ENCODE measurements around the gene FOXP3.

Gene FOXP3

DNA sequence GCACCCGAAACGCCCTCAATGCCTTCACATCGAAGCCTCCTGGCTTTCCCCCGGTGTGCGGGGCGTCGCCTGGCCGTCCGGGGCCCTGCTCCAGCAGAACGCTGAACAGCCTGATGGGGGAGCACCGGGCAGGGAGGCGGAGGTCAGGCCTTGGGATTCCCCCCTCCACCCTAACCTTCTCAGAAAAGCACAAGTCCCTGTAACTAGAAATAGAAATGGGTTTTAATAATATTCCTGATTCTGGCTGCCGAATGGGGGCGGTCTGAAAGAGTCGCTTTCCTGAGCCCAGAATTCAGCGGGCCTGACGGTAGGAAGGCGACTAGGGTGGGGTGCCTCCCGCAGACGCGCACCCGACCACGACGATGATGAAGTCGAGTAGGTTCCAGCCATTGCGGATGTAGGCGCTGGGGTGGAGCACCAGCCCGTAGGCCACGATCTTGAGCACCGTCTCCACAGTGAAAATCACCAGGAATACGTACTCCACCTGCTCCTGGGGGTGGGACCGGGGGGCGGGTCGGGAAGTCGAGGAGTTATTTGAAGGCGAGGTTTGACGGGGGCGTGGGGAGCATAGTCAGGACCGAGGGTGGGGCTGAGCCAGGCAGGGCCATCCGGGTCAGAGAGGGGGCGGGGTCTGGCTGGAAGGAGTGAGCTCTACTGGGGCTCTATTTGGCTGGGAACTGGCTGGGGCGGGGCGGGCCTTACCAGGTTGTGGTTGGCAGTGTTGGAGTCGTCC lies 33.8 kb downstream of the FOXP3 start:
- Mint-ChIP-seq H3K4me1 (ENCODE audit: low read depth) (peaks cover 18% of the 10 kb centered on the region), H3K27me3 (ENCODE audit: low read depth) (no peaks in the 10 kb centered on the region), H3K4me3 (peak overlapping the region; percentile 78), H3K27ac (peak overlapping the region; percentile 92), H3K36me3 (ENCODE audit: low read depth) (no peaks in the 10 kb centered on the region), H3K9me3 (no peaks in the 10 kb centered on the region)

DNA sequence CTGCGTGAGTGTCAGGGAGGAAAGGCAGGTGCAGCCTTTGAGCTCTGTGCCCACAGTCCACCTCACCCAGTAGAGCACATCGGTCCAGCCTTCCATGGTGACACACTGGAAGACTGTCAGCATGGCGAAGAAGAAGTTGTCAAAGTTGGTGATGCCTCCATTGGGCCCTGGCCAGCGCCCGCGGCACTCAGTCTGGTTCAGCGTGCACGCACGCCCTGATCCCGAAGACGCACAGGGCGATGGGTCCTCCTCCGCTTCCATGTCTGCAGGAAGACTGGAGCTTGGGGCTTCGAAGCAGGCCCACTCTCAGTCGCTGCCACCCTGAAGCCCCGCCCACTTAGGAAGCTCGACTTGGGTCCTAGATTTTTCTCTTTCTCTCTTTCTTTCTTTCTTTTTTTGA lies 36.3 kb downstream of the FOXP3 start:
- no peaks in the 10 kb centered on the region for H3K9me3 Mint-ChIP-seq
- H3K36me3 Mint-ChIP-seq (ENCODE audit: low read depth) = no peaks in the 10 kb centered on the region
- H3K27me3 Mint-ChIP-seq (ENCODE audit: low read depth) = no peaks in the 10 kb centered on the region
- H3K27ac Mint-ChIP-seq = peak overlapping the region; percentile 26
- H3K4me3 Mint-ChIP-seq = no peak overlapping the region
- peaks cover 16% of the 10 kb centered on the region for H3K4me1 Mint-ChIP-seq (ENCODE audit: low read depth)

DNA sequence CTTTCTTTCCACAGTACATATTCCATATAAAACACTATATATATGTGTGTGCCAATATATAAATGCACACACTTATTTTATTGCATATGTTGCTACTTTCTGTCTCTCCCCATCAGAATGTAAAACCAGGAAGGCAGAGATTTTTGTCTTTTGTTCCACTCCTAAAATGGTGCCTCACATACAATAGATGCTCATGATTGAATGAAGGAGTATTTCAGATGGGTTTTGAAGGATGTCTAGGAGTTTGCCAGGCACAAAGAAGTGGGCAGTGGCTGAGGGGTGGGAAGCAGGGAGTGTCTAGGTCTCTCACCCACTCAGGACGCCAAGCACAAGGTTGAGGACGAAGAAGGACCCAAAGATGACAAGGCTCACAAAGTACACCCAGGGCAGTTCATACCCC lies 36.8 kb downstream of the FOXP3 start:
- no peaks in the 10 kb centered on the region for H3K36me3 Mint-ChIP-seq (ENCODE audit: low read depth)
- no peaks in the 10 kb centered on the region for H3K9me3 Mint-ChIP-seq
- H3K4me1 Mint-ChIP-seq (ENCODE audit: low read depth) = peaks cover 14% of the 10 kb centered on the region
- H3K4me3 Mint-ChIP-seq = no peak overlapping the region
- no peaks in the 10 kb centered on the region for H3K27me3 Mint-ChIP-seq (ENCODE audit: low read depth)
- peak overlapping the region; percentile 26 for H3K27ac Mint-ChIP-seq

DNA sequence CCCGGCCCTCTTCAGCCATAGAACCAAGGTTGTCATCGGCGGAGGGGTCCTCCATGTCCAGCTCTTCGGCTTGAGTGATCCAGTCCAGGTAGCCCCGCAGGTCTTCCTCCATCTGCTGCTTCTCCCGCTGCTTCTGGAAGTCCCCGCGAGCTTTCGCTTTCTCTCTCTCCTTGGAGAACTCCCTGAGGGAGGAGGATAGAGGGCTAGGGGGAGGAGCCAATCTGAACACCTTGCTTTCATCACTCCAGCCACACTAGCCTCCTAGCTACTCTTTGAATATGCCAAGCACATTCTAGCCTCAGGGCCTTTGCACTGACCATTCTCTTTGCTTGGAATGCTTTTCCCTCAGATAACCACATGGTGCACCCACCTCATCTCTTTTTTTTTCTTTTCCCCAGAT lies 37.6 kb downstream of the FOXP3 start:
- no peaks in the 10 kb centered on the region for H3K27me3 Mint-ChIP-seq (ENCODE audit: low read depth)
- peaks cover 13% of the 10 kb centered on the region for H3K4me1 Mint-ChIP-seq (ENCODE audit: low read depth)
- H3K4me3 Mint-ChIP-seq = no peak overlapping the region
- H3K36me3 Mint-ChIP-seq (ENCODE audit: low read depth) = no peaks in the 10 kb centered on the region
- no peaks in the 10 kb centered on the region for H3K9me3 Mint-ChIP-seq
- no peak overlapping the region for H3K27ac Mint-ChIP-seq

DNA sequence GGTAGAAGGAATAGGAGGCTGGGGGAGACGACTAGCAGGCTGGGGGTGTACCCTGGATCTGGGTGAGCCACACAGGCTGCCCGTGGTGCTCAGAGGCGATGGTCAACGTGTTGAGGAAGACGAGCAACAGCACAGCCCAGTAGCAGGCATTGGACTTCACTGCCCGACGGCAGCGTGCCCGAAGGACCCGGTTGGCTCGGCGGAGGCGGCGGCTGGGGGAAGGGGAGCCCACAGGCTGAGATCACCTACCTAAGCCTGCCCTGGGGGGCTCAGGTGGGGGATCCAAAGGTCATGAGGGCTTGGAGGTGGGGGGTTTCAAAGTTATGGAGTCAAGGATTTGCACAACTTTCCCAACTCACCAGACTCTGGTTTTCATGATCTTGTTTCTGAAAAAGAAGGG lies 38.7 kb downstream of the FOXP3 start:
- H3K36me3 Mint-ChIP-seq (ENCODE audit: low read depth) = no peaks in the 10 kb centered on the region
- no peak overlapping the region for H3K4me3 Mint-ChIP-seq
- H3K27ac Mint-ChIP-seq = no peak overlapping the region
- H3K27me3 Mint-ChIP-seq (ENCODE audit: low read depth) = no peaks in the 10 kb centered on the region
- no peaks in the 10 kb centered on the region for H3K9me3 Mint-ChIP-seq
- peaks cover 5% of the 10 kb centered on the region for H3K4me1 Mint-ChIP-seq (ENCODE audit: low read depth)

DNA sequence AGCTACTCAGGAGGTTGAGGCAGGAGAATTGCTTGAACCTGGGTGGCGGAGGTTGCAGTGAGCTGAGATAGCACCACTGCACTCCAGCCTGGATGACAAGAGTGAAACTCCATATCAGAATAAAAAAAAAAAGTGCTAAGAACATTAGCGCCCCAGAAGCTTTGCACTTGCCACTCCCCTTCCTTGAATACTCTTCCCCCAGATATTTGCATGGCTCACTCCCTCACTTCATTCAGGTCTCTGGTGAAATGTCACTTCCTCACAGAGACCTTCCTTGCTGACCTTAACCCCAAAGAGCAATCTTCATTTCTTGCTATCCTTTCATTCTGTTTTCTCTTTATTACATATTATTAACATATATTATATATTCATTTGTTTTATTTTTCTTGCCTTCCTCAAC lies 42.6 kb downstream of the FOXP3 start:
- H3K36me3 Mint-ChIP-seq (ENCODE audit: low read depth) = no peaks in the 10 kb centered on the region
- no peaks in the 10 kb centered on the region for H3K27me3 Mint-ChIP-seq (ENCODE audit: low read depth)
- no peak overlapping the region for H3K4me3 Mint-ChIP-seq
- H3K9me3 Mint-ChIP-seq = no peaks in the 10 kb centered on the region
- no peak overlapping the region for H3K27ac Mint-ChIP-seq
- peaks cover 1% of the 10 kb centered on the region for H3K4me1 Mint-ChIP-seq (ENCODE audit: low read depth)

DNA sequence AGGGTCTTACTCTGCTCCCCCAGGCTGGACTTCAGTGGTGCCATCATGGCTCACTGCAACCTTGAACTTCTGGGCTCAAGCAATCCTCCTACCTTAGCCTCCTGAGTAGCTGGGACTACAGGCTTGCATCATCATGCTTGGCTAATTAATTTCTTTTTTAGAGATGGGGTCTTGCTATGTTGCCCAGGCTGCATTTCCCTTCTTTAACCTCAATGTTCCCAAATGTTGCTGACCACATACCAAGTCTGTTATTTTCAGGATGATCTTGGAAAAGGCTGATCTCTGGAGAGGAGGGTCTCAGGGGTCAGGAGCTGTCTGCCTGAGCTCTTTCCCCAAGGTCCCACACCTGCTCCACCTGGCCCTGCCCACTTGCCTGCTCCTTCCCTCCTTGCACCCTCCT lies 44.4 kb downstream of the FOXP3 start:
- peaks cover 1% of the 10 kb centered on the region for H3K4me1 Mint-ChIP-seq (ENCODE audit: low read depth)
- no peaks in the 10 kb centered on the region for H3K36me3 Mint-ChIP-seq (ENCODE audit: low read depth)
- H3K9me3 Mint-ChIP-seq = no peaks in the 10 kb centered on the region
- no peaks in the 10 kb centered on the region for H3K27me3 Mint-ChIP-seq (ENCODE audit: low read depth)
- no peak overlapping the region for H3K4me3 Mint-ChIP-seq
- no peak overlapping the region for H3K27ac Mint-ChIP-seq

DNA sequence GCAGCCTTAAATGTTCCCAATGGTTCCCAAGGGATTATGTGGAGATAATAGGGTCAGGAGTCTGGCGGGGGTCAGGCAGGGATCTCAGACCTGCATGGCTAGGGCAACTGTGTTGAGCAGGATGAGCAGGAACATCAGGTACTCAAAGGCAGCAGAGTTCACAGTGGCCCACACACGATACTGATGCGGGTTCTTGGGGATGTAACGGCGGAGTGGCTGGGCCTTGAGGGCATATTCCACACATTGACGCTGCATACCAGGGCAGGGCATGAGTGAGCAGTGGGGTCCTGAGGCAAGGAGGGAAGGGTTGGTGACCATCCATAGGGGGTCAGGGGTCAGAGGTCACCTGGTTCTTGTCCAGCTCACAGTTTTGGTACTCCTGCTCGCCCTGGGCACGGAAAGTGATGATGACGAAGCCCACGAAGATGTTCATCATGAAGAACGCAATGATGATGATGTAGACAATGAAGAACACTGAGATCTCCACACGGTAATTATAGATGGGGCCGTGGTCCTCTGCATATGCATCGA lies 49.4 kb downstream of the FOXP3 start:
- Mint-ChIP-seq H3K4me3 (no peak overlapping the region), H3K9me3 (no peaks in the 10 kb centered on the region), H3K27ac (no peak overlapping the region), H3K4me1 (ENCODE audit: low read depth) (no peaks in the 10 kb centered on the region), H3K27me3 (ENCODE audit: low read depth) (no peaks in the 10 kb centered on the region), H3K36me3 (ENCODE audit: low read depth) (no peaks in the 10 kb centered on the region)

DNA sequence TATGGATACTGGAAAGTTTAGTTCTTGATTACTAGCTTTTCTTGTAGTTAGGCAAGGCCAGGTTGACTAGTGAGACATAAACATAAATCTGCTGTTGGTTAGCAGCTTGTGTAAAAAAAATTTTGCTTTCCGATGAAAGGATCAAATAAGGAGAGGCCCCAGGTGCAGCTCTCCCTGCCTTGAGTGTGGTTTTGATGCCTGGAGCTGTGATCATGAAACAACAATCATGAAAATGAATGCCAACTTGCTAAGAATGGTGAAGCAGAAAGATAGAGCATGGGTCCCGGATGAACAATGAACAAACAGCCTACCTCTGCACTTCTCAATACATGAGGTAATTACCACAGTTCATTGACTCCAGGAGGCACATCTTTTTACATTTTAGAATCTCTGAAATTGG lies 50.1 kb downstream of the FOXP3 start:
- Mint-ChIP-seq H3K4me3 (no peak overlapping the region), H3K4me1 (ENCODE audit: low read depth) (no peaks in the 10 kb centered on the region), H3K27me3 (ENCODE audit: low read depth) (no peaks in the 10 kb centered on the region), H3K9me3 (no peaks in the 10 kb centered on the region), H3K36me3 (ENCODE audit: low read depth) (no peaks in the 10 kb centered on the region), H3K27ac (no peak overlapping the region)

DNA sequence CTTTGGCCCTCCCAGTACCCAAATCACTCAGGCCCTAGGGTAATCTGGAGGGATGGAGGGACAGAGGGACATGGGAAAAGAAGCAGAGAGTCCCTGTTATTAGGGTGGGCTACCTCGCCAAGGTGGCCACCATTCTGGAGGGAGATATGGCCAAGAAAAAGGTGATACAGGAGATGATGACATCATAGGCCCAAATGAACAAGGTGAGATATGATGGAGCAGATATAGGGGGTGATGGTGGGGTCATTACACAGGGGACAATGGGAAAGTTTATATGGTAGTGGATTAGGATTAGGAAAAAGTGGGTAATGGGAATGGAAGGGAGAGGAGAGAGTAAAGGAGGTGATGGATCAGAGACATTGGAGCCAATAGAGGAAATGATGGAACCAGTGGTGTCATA lies 51.6 kb downstream of the FOXP3 start:
- Mint-ChIP-seq H3K4me3 (no peak overlapping the region), H3K27ac (no peak overlapping the region), H3K27me3 (ENCODE audit: low read depth) (no peaks in the 10 kb centered on the region), H3K4me1 (ENCODE audit: low read depth) (no peaks in the 10 kb centered on the region), H3K9me3 (no peaks in the 10 kb centered on the region), H3K36me3 (ENCODE audit: low read depth) (no peaks in the 10 kb centered on the region)

DNA sequence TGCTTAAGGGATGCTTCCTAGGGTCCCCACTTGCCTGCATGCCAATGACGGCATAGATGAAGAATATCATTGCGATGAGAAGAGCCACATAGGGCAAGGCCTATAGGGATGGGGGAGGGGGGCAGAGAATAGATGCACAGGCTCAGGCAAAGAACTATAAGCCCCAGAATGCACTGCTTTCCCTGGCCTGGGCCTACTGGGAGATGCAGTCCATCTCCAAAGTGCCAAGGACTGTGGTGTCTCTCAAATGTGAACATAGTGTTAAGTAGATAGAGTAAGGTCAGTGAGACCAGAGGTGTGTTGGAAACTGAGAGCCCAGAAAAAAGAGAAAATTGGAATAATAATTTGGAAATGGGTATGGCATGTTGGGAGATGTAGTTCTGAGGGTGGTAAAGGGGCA lies 52.3 kb downstream of the FOXP3 start:
- H3K4me3 Mint-ChIP-seq = no peak overlapping the region

DNA sequence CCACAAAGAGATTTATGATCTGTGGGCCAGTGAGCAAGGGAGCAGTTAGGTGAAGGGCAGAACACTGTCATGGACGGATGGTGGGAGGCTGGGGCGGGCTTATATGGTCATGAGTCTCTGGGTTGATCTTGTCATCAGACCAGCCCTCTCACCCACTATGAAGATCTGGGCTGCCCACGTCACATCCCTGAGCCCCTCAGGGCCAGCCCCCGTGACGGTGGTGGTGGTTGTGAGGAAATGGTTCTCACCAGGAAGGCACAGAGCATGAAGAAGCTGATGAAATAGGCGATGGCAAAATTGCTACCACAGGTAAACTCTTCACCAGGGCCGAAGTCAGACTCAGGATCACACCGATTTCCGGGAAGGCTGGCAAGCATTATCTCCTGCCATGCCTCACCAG lies 53.4 kb downstream of the FOXP3 start:
- no peaks in the 10 kb centered on the region for H3K27me3 Mint-ChIP-seq (ENCODE audit: low read depth)
- H3K4me1 Mint-ChIP-seq (ENCODE audit: low read depth) = no peaks in the 10 kb centered on the region
- no peaks in the 10 kb centered on the region for H3K9me3 Mint-ChIP-seq
- H3K27ac Mint-ChIP-seq = no peak overlapping the region
- no peaks in the 10 kb centered on the region for H3K36me3 Mint-ChIP-seq (ENCODE audit: low read depth)
- H3K4me3 Mint-ChIP-seq = no peak overlapping the region

More for the DNA sequence above, 52.3 kb downstream of the FOXP3 start:
- H3K4me1 Mint-ChIP-seq (ENCODE audit: low read depth) = no peaks in the 10 kb centered on the region
- H3K36me3 Mint-ChIP-seq (ENCODE audit: low read depth) = no peaks in the 10 kb centered on the region
- no peaks in the 10 kb centered on the region for H3K9me3 Mint-ChIP-seq
- no peak overlapping the region for H3K27ac Mint-ChIP-seq
- H3K27me3 Mint-ChIP-seq (ENCODE audit: low read depth) = no peaks in the 10 kb centered on the region

DNA sequence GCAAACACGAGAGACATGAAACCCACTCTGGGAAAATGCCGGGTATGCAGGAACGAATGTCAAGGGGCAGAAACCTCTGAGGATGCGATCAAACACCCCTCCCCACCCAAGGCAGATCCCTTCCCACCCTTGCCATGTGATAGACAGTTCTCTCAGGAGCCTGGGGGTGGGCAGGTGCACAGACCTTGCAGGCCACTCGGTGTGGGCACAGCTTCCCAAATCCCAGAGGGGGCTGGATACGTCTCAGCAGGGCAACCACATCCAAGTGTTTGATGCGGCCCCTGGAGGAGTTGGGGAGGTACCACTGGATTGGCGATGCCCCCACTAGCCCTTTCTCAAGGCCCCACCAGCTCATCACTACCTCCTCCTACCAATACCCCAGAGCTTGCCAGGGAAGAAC lies 54.1 kb downstream of the FOXP3 start:
- Mint-ChIP-seq H3K27ac (no peak overlapping the region), H3K36me3 (ENCODE audit: low read depth) (no peaks in the 10 kb centered on the region)

DNA sequence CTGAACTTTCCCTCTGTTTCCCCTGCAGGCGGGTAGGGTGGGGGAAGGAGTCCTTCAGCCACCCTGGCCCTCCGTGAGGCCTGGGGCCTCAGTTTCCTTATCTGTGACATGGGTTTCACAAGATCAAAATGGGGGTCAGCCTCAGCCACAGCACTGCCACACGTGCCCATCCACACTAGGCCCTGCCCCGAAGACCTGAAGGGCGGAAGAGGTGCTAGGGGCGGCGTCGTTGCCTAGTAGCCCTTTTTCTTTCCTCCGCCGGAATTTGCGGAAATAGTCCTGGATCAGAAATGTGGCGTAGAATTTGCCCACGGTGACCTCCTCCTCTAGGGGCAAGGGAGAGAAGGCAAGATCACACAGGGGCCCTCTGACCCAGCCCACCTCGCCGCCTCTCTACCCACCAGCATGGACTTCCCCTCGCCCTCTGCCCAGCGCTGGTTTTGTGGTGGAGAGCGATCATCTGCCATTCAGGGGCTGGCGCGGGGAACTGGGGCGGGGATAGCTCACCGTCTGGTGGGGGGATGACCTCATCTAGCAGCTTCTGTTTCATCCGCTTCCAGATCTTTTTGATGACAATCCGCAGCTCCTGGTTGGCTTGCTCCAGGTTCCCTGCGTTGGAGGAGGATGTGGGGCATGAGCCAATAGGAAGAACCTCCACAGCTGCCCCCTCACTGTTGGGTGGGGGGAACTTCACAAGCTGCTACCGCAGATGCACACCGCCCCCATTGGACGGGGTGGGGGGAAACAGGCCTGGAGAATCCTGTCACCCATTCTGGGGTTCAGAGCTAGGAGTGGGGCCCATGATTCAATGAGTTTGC lies 54.9 kb downstream of the FOXP3 start:
- Mint-ChIP-seq H3K27ac (no peak overlapping the region), H3K36me3 (ENCODE audit: low read depth) (no peaks in the 10 kb centered on the region), H3K9me3 (no peaks in the 10 kb centered on the region), H3K27me3 (ENCODE audit: low read depth) (no peaks in the 10 kb centered on the region), H3K4me3 (no peak overlapping the region), H3K4me1 (ENCODE audit: low read depth) (no peaks in the 10 kb centered on the region)

More for the DNA sequence above, 54.1 kb downstream of the FOXP3 start:
- H3K4me3 Mint-ChIP-seq = no peak overlapping the region
- H3K4me1 Mint-ChIP-seq (ENCODE audit: low read depth) = no peaks in the 10 kb centered on the region
- no peaks in the 10 kb centered on the region for H3K9me3 Mint-ChIP-seq
- H3K27me3 Mint-ChIP-seq (ENCODE audit: low read depth) = no peaks in the 10 kb centered on the region

DNA sequence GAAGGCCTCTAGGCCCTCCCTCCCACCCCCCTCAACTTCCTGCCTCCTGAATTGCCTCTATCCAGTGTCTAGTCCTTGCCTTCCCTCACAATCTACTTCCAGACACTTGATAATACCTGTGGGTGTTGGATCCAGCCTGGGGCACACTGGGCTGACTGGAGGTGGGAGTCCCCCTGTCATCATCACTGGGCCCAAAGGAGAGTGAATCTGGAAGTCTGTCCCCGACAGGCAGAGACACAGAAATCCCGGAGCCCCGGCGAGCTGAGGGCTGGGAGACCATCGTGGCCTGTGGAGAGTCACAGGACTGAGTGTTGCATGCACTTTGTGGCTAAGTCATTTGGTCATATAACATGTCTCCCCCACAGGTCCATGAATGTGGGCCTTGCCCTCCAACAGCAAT lies 56.1 kb downstream of the FOXP3 start:
- no peak overlapping the region for H3K27ac Mint-ChIP-seq
- no peaks in the 10 kb centered on the region for H3K9me3 Mint-ChIP-seq
- no peaks in the 10 kb centered on the region for H3K4me1 Mint-ChIP-seq (ENCODE audit: low read depth)
- no peaks in the 10 kb centered on the region for H3K36me3 Mint-ChIP-seq (ENCODE audit: low read depth)
- H3K27me3 Mint-ChIP-seq (ENCODE audit: low read depth) = peaks cover 4% of the 10 kb centered on the region
- no peak overlapping the region for H3K4me3 Mint-ChIP-seq
